ENCODE measurements around the gene ALKBH8. TPM values are rescaled to one million over a fixed set of nuclear protein-coding genes. Genes with fewer than 3 reads are reported as not detected.
"Not testable (repeated sequence)": the region's sequence is repeated elsewhere in the genome, so short reads cannot be mapped to it uniquely, and the experiment has no call there.

The ALKBH8 gene
- total and polyA plus RNA-seq, 2 experiments from 2014 or later = 6.6 to 10.7 TPM

DNA sequence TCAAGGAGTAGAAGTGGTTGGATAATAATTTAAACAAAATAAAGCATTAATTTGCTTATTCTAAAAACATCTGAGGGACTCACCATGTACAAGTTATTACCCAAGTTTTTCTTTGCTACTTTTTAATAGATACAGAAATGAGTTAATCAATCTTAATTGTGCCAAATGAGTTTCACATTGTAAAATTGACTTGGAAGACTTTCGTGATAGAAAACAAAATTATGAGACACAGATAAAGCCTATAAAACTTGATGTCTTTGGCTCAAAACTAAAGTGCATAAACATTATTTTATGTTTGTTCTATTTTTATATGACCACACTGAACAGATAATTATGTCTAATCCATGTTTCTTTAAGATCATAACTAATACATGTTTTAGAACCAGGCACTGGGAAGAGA lies 97.8 kb downstream of the ALKBH8 start:
- DNase-seq = no peak
- H2AFZ ChIP-seq = no peak overlapping the region
- no peaks in the 10 kb centered on the region for H3K79me2 ChIP-seq (ENCODE audit: insufficient read depth)
- no peaks in the 10 kb centered on the region for H3K4me1 ChIP-seq (ENCODE audit: insufficient read depth)
- no peak overlapping the region for H3K27ac ChIP-seq
- no peaks in the 10 kb centered on the region for H3F3A ChIP-seq (ENCODE audit: insufficient read depth)
- no peak overlapping the region for H3K4me3 ChIP-seq
- no peak overlapping the region for H3K9ac ChIP-seq
- no peaks in the 10 kb centered on the region for H3K36me3 ChIP-seq (ENCODE audit: low read depth)
- H3K9me2 ChIP-seq (ENCODE audit: insufficient read depth) = no peaks in the 10 kb centered on the region
- H3K4me2 ChIP-seq (ENCODE audit: unreplicated experiment) = no peak overlapping the region
- in situ Hi-C loops (cut with MboI) = no loop called here
- 0% methylated on average over 1 of the region's 1 CpG for WGBS, 2 experiments (ENCODE audit: low coverage in 1 of 2, low lambda C conversion rate in 2 of 2, missing lambda C conversion rate in 2 of 2)
- H3K9me3 ChIP-seq (ENCODE audit: low read depth) = no peaks in the 10 kb centered on the region
- no peaks in the 10 kb centered on the region for H3K27me3 ChIP-seq (replicated peaks; ENCODE audit: insufficient read depth)
- H4K20me1 ChIP-seq (ENCODE audit: insufficient read depth) = no peaks in the 10 kb centered on the region
- TF ChIP-seq EZH2phosphoT487 (IDR thresholded peaks at IDR 0.05; ENCODE audit: insufficient read depth, low read depth) = no peak
- no peak for TF ChIP-seq EZH2 (IDR thresholded peaks at IDR 0.05; ENCODE audit: insufficient read depth, poor library complexity, severe bottlenecking)

DNA sequence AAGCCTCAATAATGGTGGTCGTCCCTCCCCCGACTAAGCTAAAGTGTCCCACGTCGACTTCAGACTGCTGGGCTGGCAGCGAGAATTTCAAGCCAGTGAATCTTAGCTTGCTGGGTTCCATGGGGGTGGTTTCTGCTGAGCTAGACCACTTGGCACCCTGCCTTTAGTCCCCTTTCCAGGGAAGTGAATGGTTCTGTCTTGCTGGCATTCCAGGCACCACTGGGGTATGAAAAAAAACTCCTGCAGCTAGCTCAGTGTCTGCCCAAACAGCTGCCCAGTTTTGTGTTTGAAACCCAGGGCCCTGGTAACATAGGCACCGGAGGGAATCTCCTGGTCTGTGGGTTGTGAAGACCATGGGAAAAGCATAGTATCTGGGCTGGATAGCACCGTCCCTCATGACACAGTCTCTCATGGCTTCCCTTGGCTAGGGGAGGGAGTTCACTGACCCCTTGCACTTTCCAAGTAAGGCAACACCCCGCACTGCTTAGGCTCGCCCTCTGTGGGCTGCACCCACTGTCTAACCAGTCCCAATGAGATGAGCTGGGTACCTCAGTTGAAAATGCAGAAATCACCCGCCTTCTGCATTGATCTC lies 99.2 kb downstream of the ALKBH8 start:
- H3K9ac ChIP-seq; H3F3A ChIP-seq (ENCODE audit: insufficient read depth); in situ Hi-C loops (cut with MboI): not testable (repeated sequence)

DNA sequence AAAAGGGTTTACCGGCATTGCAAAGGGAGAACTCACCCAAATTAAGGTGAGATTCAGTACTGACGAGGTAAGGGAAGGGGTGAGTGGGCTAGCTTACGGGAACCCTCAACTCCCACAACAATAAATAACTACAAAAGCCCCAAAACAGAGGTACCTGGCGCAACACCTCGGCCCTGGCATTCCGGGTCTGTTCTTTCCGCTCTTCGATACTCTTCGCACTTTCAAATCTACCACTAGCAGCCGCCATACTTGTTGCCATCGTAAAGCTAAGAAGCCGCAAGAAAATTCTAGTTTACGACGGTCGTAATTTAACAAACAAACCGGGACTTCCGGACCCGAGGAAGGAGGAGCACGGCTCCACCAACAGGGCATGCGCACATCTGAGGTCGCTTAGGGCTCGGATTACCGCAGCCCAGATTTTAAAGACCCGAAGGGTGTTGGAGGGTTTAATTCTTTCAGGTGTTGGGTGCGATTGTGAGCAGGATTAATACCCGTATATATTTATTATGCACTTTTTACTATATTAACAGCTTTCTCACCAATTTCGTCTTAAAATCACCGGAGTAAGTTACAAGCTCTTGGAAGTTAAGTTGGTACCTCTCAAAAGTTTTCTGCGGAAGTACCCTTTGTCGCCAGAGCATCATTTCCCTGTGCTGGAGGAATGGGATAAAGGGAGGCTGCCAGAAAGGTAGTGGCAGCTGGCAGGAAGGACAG lies 107.8 kb downstream of the ALKBH8 start, which contains the start of gene CWF19L2:
TSS of gene CWF19L2 (minus strand) at position 268 of the 714 bp plus-strand sequence. CDS start at position 259, 9 bp downstream.
- Histone ChIP-seq H3K27me3 (replicated peaks; ENCODE audit: insufficient read depth) (no peaks in the 10 kb centered on the region), H4K20me1 (ENCODE audit: insufficient read depth) (no peaks in the 10 kb centered on the region), H3K9me3 (ENCODE audit: low read depth) (no peaks in the 10 kb centered on the region), H3K9ac (peak within 1 kb of the TSS; percentile 86), H3K4me3 (peak within 1 kb of the TSS; percentile 94), H2AFZ (peak within 1 kb of the TSS; percentile 99), H3K79me2 (ENCODE audit: insufficient read depth) (peaks cover 23% of the 10 kb centered on the region), H3K4me1 (ENCODE audit: insufficient read depth) (peaks cover 9% of the 10 kb centered on the region), H3K27ac (peak within 1 kb of the TSS; percentile 23; the same call in 1 of the 2 replicates), H3K4me2 (ENCODE audit: unreplicated experiment) (peak within 1 kb of the TSS; percentile 92), H3K9me2 (ENCODE audit: insufficient read depth) (no peaks in the 10 kb centered on the region), H3F3A (ENCODE audit: insufficient read depth) (no peaks in the 10 kb centered on the region), H3K36me3 (ENCODE audit: low read depth) (no peaks in the 10 kb centered on the region)
- DNase-seq = peak; percentile 98
- 1 to 2% methylated on average over 30 of the region's 30 CpGs for WGBS, 2 experiments (ENCODE audit: low coverage in 1 of 2, low lambda C conversion rate in 2 of 2, missing lambda C conversion rate in 2 of 2)
- TF ChIP-seq EZH2 (IDR thresholded peaks at IDR 0.05; ENCODE audit: insufficient read depth, poor library complexity, severe bottlenecking) = no peak
- no peak for TF ChIP-seq EZH2phosphoT487 (IDR thresholded peaks at IDR 0.05; ENCODE audit: insufficient read depth, low read depth)
- in situ Hi-C loops (cut with MboI) = no loop called here

More for the DNA sequence above, 99.2 kb downstream of the ALKBH8 start:
- not testable (repeated sequence) for H3K79me2 ChIP-seq (ENCODE audit: insufficient read depth); H4K20me1 ChIP-seq (ENCODE audit: insufficient read depth); H3K9me3 ChIP-seq (ENCODE audit: low read depth); H3K27me3 ChIP-seq (replicated peaks; ENCODE audit: insufficient read depth); H3K36me3 ChIP-seq (ENCODE audit: low read depth); H3K4me2 ChIP-seq (ENCODE audit: unreplicated experiment); H3K4me3 ChIP-seq; H3K27ac ChIP-seq; H2AFZ ChIP-seq; H3K9me2 ChIP-seq (ENCODE audit: insufficient read depth); H3K4me1 ChIP-seq (ENCODE audit: insufficient read depth); DNase-seq
- WGBS, 2 experiments (ENCODE audit: low coverage in 1 of 2, low lambda C conversion rate in 2 of 2, missing lambda C conversion rate in 2 of 2) = 24% methylated on average over 10 of the region's 10 CpGs

- Histone ChIP-seq H3K27me3 (replicated peaks; ENCODE audit: insufficient read depth) (no peaks in the 10 kb centered on the region), H3K79me2 (ENCODE audit: insufficient read depth) (peaks cover 23% of the 10 kb centered on the region), H3K9me2 (ENCODE audit: insufficient read depth) (no peaks in the 10 kb centered on the region), H3K36me3 (ENCODE audit: low read depth) (0 out of 2 replicates have a peak, but pooled peaks cover 4% of the 10 kb centered on the region), H3K9me3 (ENCODE audit: low read depth) (no peaks in the 10 kb centered on the region), H3K4me2 (ENCODE audit: unreplicated experiment) (peak overlapping the region; percentile 92), H3F3A (ENCODE audit: insufficient read depth) (no peaks in the 10 kb centered on the region), H2AFZ (peak overlapping the region; percentile 99), H3K27ac (no peak overlapping the region), H3K4me3 (peak overlapping the region; percentile 94), H3K9ac (peak overlapping the region; percentile 86), H3K4me1 (ENCODE audit: insufficient read depth) (peaks cover 9% of the 10 kb centered on the region), H4K20me1 (ENCODE audit: insufficient read depth) (no peaks in the 10 kb centered on the region)
- in situ Hi-C loops (cut with MboI) = no loop called here
- 0 to 1% methylated on average over 6 of the region's 6 CpGs for WGBS, 2 experiments (ENCODE audit: low coverage in 1 of 2, low lambda C conversion rate in 2 of 2, missing lambda C conversion rate in 2 of 2)
- peak; percentile 51 for DNase-seq
- TF ChIP-seq EZH2 (IDR thresholded peaks at IDR 0.05; ENCODE audit: insufficient read depth, poor library complexity, severe bottlenecking) = no peak
- no peak for TF ChIP-seq EZH2phosphoT487 (IDR thresholded peaks at IDR 0.05; ENCODE audit: insufficient read depth, low read depth)
These were observed 108.4 kb downstream of the ALKBH8 start for GRCh38 chr11:107457205-107457557.

Data from GM23248 (cell line).